ENCODE results near the gene WDCP.

WDCP gene

DNA sequence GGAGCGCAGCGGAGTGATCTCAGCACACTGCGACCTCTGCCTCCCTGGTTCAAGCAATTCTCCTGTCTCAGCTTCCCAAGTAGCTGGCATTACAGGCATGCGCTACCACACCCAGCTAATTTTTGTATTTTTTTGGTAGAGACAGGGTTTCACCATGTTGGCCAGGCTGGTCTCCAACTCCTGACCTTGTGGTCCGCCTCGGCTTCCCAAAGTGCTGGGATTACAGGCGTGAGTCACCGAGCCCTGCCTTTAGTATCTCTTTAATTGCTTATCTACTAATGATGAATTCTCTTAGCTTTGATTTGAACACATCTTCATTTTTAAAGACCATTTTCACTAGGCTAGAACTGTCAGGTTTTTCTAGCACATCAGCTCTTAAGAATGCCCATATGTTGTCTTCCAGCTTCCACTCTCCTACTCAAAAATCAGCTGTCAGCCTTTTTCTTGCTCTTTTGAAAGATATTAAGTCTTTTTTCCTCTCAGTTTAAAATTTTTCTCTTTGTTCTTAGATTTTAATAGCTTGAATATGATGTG is 53.4 kb downstream of the WDCP start:
- DNase-seq (ENCODE audit: low read depth) = no peak

DNA sequence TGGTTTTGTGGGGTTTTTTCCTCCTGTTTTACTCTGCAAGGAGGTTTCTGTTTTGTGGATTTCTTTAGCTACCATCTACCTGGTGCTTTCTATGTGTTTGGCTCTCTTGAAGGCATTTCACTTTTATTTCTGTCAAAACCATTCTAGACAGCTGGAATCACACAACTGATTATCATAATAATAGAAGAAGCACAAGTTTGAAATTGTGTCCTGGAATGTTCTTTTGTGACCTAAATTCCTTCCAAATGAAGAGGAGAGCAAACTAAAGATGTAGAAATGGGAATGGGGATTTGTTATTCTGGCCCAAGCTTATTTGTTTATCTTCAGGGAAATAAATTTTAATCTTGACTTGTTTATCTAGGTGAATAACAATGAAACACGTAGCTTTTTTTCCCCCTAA is 54.3 kb downstream of the WDCP start:
- DNase-seq (ENCODE audit: low read depth) = no peak

DNA sequence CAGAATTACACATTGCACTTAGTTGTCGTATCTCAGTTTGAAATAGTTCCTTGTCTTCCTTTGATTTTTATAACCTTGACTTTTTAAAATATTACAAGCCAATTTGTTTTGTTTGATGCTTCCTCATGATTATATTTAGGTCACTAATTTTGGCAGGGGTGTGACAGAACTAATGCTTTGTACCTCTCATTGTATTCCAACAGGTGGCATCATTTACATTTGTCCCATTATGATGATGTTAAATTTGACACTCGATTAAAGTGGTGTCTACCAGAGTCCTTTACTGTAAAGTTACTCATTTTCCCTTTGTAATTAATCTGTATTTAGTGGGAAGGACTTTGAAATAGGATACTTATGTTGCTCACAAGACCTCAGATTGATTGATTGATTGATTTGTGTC is 58.8 kb downstream of the WDCP start:
- no peak for DNase-seq (ENCODE audit: low read depth)
